Measurements from ENCODE around the gene BEST3. TPM values are rescaled to one million over a fixed set of nuclear protein-coding genes. Genes with fewer than 3 reads are reported as not detected.
A peak's percentile ranks its signal among the peaks of the same experiment; 100 is the strongest.

BEST3 gene
- total and polyA plus RNA-seq, 7 donors, result 41.8 to 181 (median 141) TPM

DNA sequence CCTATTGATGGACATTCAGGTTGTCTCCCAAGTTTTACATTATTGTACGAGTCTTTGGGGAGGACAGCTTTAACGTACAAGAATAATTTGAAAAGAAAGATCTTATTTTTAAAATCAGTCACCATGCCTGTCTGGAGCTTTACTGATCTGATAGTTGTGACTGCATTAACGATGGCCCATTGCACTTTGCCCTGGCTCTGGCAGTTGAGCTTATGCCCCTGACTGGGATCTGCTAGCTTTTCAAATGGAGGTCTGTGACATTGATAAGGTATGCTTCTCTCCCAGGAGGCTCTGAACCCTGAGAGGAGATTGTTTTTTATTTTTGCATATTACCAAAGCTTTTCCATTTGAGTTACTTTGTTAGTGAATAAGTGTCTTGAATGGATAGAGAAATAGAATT lies 21.6 kb upstream of the BEST3 start:
- Histone ChIP-seq H3K27ac (no peak overlapping the region), H3K36me3 (ENCODE audit: insufficient read depth in 1 of 2, low read depth in 1 of 2) (no peaks in the 10 kb centered on the region), H3K4me1 (no peaks in the 10 kb centered on the region), H3K27me3 (ENCODE audit: insufficient read depth in 3 of 3, low read length in 2 of 3) (no peaks in the 10 kb centered on the region), H3K9me3 (no peaks in the 10 kb centered on the region), H3K4me3 (no peak overlapping the region)
- intact Hi-C loops (cut with DNase I), result no loop called here
- WGBS, 3 donors, result 82 to 89% (median 85%) methylated on average over 3 of the region's 3 CpGs
- no peak for DNase-seq
- no peak for TF ChIP-seq CTCF (IDR thresholded peaks at IDR 0.05)
- ATAC-seq, result no peak

GRCh38 chr12:69719336-69720316 lies 20.5 kb upstream of the BEST3 start:
- ATAC-seq, result peak; percentile 65 to 93 (median 75)
- H3K27ac ChIP-seq, result no peak overlapping the region
- 16 to 80% (median 50%) methylated on average over 1 of the region's 1 CpG for WGBS, 3 donors
- peak in 1 of 2 donors; percentile 48 for DNase-seq
- H3K36me3 ChIP-seq (ENCODE audit: insufficient read depth in 1 of 2, low read depth in 1 of 2), result no peaks in the 10 kb centered on the region
- no peaks in the 10 kb centered on the region for H3K27me3 ChIP-seq (ENCODE audit: insufficient read depth in 3 of 3, low read length in 2 of 3)
- TF ChIP-seq CTCF (IDR thresholded peaks at IDR 0.05), result no peak
- H3K4me1 ChIP-seq, result no peaks in the 10 kb centered on the region
- no peaks in the 10 kb centered on the region for H3K9me3 ChIP-seq
- intact Hi-C loops (cut with DNase I), result no loop called here
- no peak overlapping the region for H3K4me3 ChIP-seq

GRCh38 chr12:69714542-69714941 lies 15.4 kb upstream of the BEST3 start:
- Histone ChIP-seq H3K9me3 (no peaks in the 10 kb centered on the region), H3K27me3 (ENCODE audit: insufficient read depth in 3 of 3, low read length in 2 of 3) (no peaks in the 10 kb centered on the region), H3K36me3 (ENCODE audit: insufficient read depth in 1 of 2, low read depth in 1 of 2) (no peaks in the 10 kb centered on the region), H3K4me3 (no peak overlapping the region), H3K27ac (no peak overlapping the region), H3K4me1 (no peaks in the 10 kb centered on the region)
- 77 to 90% (median 78%) methylated on average over 3 of the region's 3 CpGs for WGBS, 3 donors
- no peak for TF ChIP-seq CTCF (IDR thresholded peaks at IDR 0.05)
- ATAC-seq (no peak), DNase-seq (no peak)
- intact Hi-C loops (cut with DNase I), result no loop called here

DNA sequence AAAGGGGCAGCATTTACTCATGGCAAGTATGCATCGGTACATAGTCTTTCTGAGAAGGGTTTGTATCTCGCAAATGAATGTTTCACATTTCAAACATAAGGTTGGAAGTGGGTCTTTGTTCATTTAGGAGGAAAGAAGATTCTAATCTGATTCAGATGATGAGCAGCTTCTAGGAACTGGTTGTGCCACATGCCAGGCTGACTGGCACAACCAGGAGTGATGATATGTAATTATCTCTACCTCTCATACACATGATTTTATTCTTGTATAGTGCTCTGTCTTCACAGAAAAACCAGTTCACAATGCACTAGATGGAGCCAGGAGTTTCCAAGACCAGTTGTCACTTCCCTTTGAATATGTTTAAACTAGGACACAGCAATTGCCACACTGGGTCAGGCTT lies 13.7 kb upstream of the BEST3 start:
- intact Hi-C loops (cut with DNase I), result no loop called here
- no peak overlapping the region for H3K27ac ChIP-seq
- no peaks in the 10 kb centered on the region for H3K9me3 ChIP-seq
- no peak overlapping the region for H3K4me3 ChIP-seq
- H3K27me3 ChIP-seq (ENCODE audit: insufficient read depth in 3 of 3, low read length in 2 of 3), result no peaks in the 10 kb centered on the region
- no peak for DNase-seq
- TF ChIP-seq CTCF (IDR thresholded peaks at IDR 0.05), result no peak
- ATAC-seq, result peak in 1 of 4 donors; percentile 32
- WGBS, 3 donors, result 94 to 100% (median 96%) methylated on average over 2 of the region's 2 CpGs
- H3K4me1 ChIP-seq, result no peaks in the 10 kb centered on the region
- no peaks in the 10 kb centered on the region for H3K36me3 ChIP-seq (ENCODE audit: insufficient read depth in 1 of 2, low read depth in 1 of 2)
